ENCODE results near the gene MTHFSD.

The MTHFSD gene

GRCh38 chr16:86515413-86515776, 39.6 kb downstream of the MTHFSD start:
- Histone ChIP-seq H3K4me1 (ENCODE audit: control insufficient read depth, insufficient read depth, low read length) (peaks cover 43% of the 10 kb centered on the region), H3K27ac (ENCODE audit: low read length) (peak overlapping the region; percentile 93), H3K9ac (ENCODE audit: low read length in 2 of 2) (peak overlapping the region; percentile 87 to 98), H3K9me3 (ENCODE audit: control insufficient read depth in 2 of 2, low read length in 2 of 2) (no peaks in the 10 kb centered on the region), H3K27me3 (ENCODE audit: control insufficient read depth in 1 of 2, insufficient read depth in 2 of 2, low read length in 2 of 2) (no peaks in the 10 kb centered on the region), H3K4me3 (ENCODE audit: low read length in 2 of 2) (peak overlapping the region; percentile 93 to 98), H3K36me3 (ENCODE audit: control insufficient read depth in 2 of 2, insufficient read depth in 2 of 2, low read length in 2 of 2) (peaks cover 7 to 26% of the 10 kb centered on the region in 2 donors)

GRCh38 chr16:86514481-86515376, 40.3 kb downstream of the MTHFSD start:
- Histone ChIP-seq H3K4me1 (ENCODE audit: control insufficient read depth, insufficient read depth, low read length) (peaks cover 37% of the 10 kb centered on the region), H3K9ac (ENCODE audit: low read length in 2 of 2) (peak overlapping the region; percentile 87 to 98), H3K9me3 (ENCODE audit: control insufficient read depth in 2 of 2, low read length in 2 of 2) (no peaks in the 10 kb centered on the region), H3K36me3 (ENCODE audit: control insufficient read depth in 2 of 2, insufficient read depth in 2 of 2, low read length in 2 of 2) (peaks cover 7 to 26% of the 10 kb centered on the region in 2 donors), H3K4me3 (ENCODE audit: low read length in 2 of 2) (peak overlapping the region; percentile 93 to 98), H3K27me3 (ENCODE audit: control insufficient read depth in 1 of 2, insufficient read depth in 2 of 2, low read length in 2 of 2) (no peaks in the 10 kb centered on the region), H3K27ac (ENCODE audit: low read length) (peak overlapping the region; percentile 93)

- Histone ChIP-seq H3K4me1 (ENCODE audit: control insufficient read depth, insufficient read depth, low read length) (peaks cover 28% of the 10 kb centered on the region), H3K9me3 (ENCODE audit: control insufficient read depth in 2 of 2, low read length in 2 of 2) (no peaks in the 10 kb centered on the region), H3K4me3 (ENCODE audit: low read length in 2 of 2) (peak overlapping the region; percentile 74 to 98), H3K27ac (ENCODE audit: low read length) (peak overlapping the region; percentile 96), H3K36me3 (ENCODE audit: control insufficient read depth in 2 of 2, insufficient read depth in 2 of 2, low read length in 2 of 2) (peaks cover 7 to 26% of the 10 kb centered on the region in 2 donors), H3K27me3 (ENCODE audit: control insufficient read depth in 1 of 2, insufficient read depth in 2 of 2, low read length in 2 of 2) (no peaks in the 10 kb centered on the region), H3K9ac (ENCODE audit: low read length in 2 of 2) (peak overlapping the region; percentile 87 to 98)
Observed at GRCh38 chr16:86513471-86514277, 41.4 kb downstream of the MTHFSD start.

GRCh38 chr16:86512860-86513470, 42.1 kb downstream of the MTHFSD start:
- Histone ChIP-seq H3K36me3 (ENCODE audit: control insufficient read depth in 2 of 2, insufficient read depth in 2 of 2, low read length in 2 of 2) (peaks cover 7 to 26% of the 10 kb centered on the region in 2 donors), H3K9ac (ENCODE audit: low read length in 2 of 2) (peak overlapping the region; percentile 87 to 98), H3K27me3 (ENCODE audit: control insufficient read depth in 1 of 2, insufficient read depth in 2 of 2, low read length in 2 of 2) (no peaks in the 10 kb centered on the region), H3K4me1 (ENCODE audit: control insufficient read depth, insufficient read depth, low read length) (peaks cover 27% of the 10 kb centered on the region), H3K9me3 (ENCODE audit: control insufficient read depth in 2 of 2, low read length in 2 of 2) (no peaks in the 10 kb centered on the region), H3K4me3 (ENCODE audit: low read length in 2 of 2) (peak overlapping the region; percentile 74 to 98), H3K27ac (ENCODE audit: low read length) (peak overlapping the region; percentile 96)

- Histone ChIP-seq H3K4me3 (ENCODE audit: low read length in 2 of 2) (peak overlapping the region; percentile 74 to 98), H3K27ac (ENCODE audit: low read length) (peak overlapping the region; percentile 96), H3K9me3 (ENCODE audit: control insufficient read depth in 2 of 2, low read length in 2 of 2) (no peaks in the 10 kb centered on the region), H3K9ac (ENCODE audit: low read length in 2 of 2) (peak overlapping the region; percentile 87 to 98), H3K27me3 (ENCODE audit: control insufficient read depth in 1 of 2, insufficient read depth in 2 of 2, low read length in 2 of 2) (peaks cover 0 to 2% of the 10 kb centered on the region in 2 donors), H3K4me1 (ENCODE audit: control insufficient read depth, insufficient read depth, low read length) (peaks cover 26% of the 10 kb centered on the region), H3K36me3 (ENCODE audit: control insufficient read depth in 2 of 2, insufficient read depth in 2 of 2, low read length in 2 of 2) (peaks cover 7 to 26% of the 10 kb centered on the region in 2 donors)
Observed at GRCh38 chr16:86512301-86512859, 42.7 kb downstream of the MTHFSD start.

- H3K4me1 ChIP-seq (ENCODE audit: control insufficient read depth, insufficient read depth, low read length): peaks cover 26% of the 10 kb centered on the region
- H3K9me3 ChIP-seq (ENCODE audit: control insufficient read depth in 2 of 2, low read length in 2 of 2): no peaks in the 10 kb centered on the region
- H3K36me3 ChIP-seq (ENCODE audit: control insufficient read depth in 2 of 2, insufficient read depth in 2 of 2, low read length in 2 of 2): peaks cover 7 to 26% of the 10 kb centered on the region in 2 donors
- H3K27me3 ChIP-seq (ENCODE audit: control insufficient read depth in 1 of 2, insufficient read depth in 2 of 2, low read length in 2 of 2): peaks cover 0 to 2% of the 10 kb centered on the region in 2 donors
- peak overlapping the region; percentile 87 to 98 for H3K9ac ChIP-seq (ENCODE audit: low read length in 2 of 2)
- peak overlapping the region; percentile 96 for H3K27ac ChIP-seq (ENCODE audit: low read length)
- peak overlapping the region; percentile 74 to 98 for H3K4me3 ChIP-seq (ENCODE audit: low read length in 2 of 2)
Observed at GRCh38 chr16:86511317-86512161, 43.5 kb downstream of the MTHFSD start.

- peaks cover 0 to 2% of the 10 kb centered on the region in 2 donors for H3K27me3 ChIP-seq (ENCODE audit: control insufficient read depth in 1 of 2, insufficient read depth in 2 of 2, low read length in 2 of 2)
- H3K9me3 ChIP-seq (ENCODE audit: control insufficient read depth in 2 of 2, low read length in 2 of 2): no peaks in the 10 kb centered on the region
- H3K4me3 ChIP-seq (ENCODE audit: low read length in 2 of 2): peak within 1 kb of the TSS; percentile 98 to 99
- peak within 1 kb of the TSS; percentile 98 to 100 for H3K9ac ChIP-seq (ENCODE audit: low read length in 2 of 2)
- peak within 1 kb of the TSS; percentile 99 for H3K27ac ChIP-seq (ENCODE audit: low read length)
- H3K36me3 ChIP-seq (ENCODE audit: control insufficient read depth in 2 of 2, insufficient read depth in 2 of 2, low read length in 2 of 2): peaks cover 7 to 25% of the 10 kb centered on the region in 2 donors
- peaks cover 30% of the 10 kb centered on the region for H3K4me1 ChIP-seq (ENCODE audit: control insufficient read depth, insufficient read depth, low read length)
Observed at GRCh38 chr16:86510465-86511261, 44.4 kb downstream of the MTHFSD start, which contains the start of gene FOXF1. FOXF1 (plus strand) TSS chr16:86510527; CDS start chr16:86510570, 43 bp downstream.

- H3K36me3 ChIP-seq (ENCODE audit: control insufficient read depth in 2 of 2, insufficient read depth in 2 of 2, low read length in 2 of 2): peaks cover 7 to 17% of the 10 kb centered on the region in 2 donors
- peak overlapping the region; percentile 98 to 99 for H3K4me3 ChIP-seq (ENCODE audit: low read length in 2 of 2)
- peak overlapping the region; percentile 95 to 100 for H3K9ac ChIP-seq (ENCODE audit: low read length in 2 of 2)
- H3K27me3 ChIP-seq (ENCODE audit: control insufficient read depth in 1 of 2, insufficient read depth in 2 of 2, low read length in 2 of 2): peaks cover 0 to 2% of the 10 kb centered on the region in 2 donors
- H3K9me3 ChIP-seq (ENCODE audit: control insufficient read depth in 2 of 2, low read length in 2 of 2): no peaks in the 10 kb centered on the region
- H3K27ac ChIP-seq (ENCODE audit: low read length): peak overlapping the region; percentile 99
- H3K4me1 ChIP-seq (ENCODE audit: control insufficient read depth, insufficient read depth, low read length): peaks cover 35% of the 10 kb centered on the region
Observed at GRCh38 chr16:86509759-86510464, 45.1 kb downstream of the MTHFSD start.

Measured in stomach smooth muscle (tissue), 2 donors.